Fibroblast of pulmonary artery (primary cell): ENCODE measurements around the gene FHIT.

Experiments used
- DNase-seq: peaks from one replicate; pipeline ENCODE4 v3.0.0-alpha.2; 2010; ENCODE audit warnings: low read depth
- H3K4me3 ChIP-seq: replicated peaks from 2 replicates; pipeline ENCODE4 v1.5.1; 2011; ENCODE audit warnings: low read depth, mild to moderate bottlenecking, control low read depth, low read length, moderate library complexity
- TF ChIP-seq, protein P1 (sequence below): IDR thresholded peaks from 2 replicates; pipeline ENCODE4 v1.5.1; 2011; ENCODE audit warnings: mild to moderate bottlenecking, control low read depth, low read length, inconsistent platforms; ENCODE audit errors: missing control alignments

The FHIT gene

DNA sequence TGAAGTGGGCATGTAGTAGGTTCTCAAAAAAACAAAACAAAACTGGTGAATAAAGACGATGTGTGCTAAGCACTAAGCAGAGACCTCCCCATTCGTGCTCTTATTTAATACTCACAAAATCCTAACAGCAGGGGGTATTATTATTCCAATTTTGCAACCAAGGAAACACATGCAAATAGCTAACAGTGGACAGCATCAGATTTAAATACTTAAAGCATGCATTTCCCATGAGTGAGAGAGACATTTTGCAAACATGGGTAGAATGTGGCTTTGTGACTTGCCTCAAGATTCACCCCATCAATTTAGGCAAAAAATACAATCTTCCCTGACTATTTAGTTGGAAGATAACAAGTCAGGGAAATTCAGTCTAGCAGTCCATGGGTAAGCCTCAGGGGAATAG is 1255.2 kb downstream of the FHIT start:
- TF ChIP-seq, protein P1, sequence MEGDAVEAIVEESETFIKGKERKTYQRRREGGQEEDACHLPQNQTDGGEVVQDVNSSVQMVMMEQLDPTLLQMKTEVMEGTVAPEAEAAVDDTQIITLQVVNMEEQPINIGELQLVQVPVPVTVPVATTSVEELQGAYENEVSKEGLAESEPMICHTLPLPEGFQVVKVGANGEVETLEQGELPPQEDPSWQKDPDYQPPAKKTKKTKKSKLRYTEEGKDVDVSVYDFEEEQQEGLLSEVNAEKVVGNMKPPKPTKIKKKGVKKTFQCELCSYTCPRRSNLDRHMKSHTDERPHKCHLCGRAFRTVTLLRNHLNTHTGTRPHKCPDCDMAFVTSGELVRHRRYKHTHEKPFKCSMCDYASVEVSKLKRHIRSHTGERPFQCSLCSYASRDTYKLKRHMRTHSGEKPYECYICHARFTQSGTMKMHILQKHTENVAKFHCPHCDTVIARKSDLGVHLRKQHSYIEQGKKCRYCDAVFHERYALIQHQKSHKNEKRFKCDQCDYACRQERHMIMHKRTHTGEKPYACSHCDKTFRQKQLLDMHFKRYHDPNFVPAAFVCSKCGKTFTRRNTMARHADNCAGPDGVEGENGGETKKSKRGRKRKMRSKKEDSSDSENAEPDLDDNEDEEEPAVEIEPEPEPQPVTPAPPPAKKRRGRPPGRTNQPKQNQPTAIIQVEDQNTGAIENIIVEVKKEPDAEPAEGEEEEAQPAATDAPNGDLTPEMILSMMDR, result no peak
- no peak for DNase-seq
- no peak overlapping the region for H3K4me3 ChIP-seq

DNA sequence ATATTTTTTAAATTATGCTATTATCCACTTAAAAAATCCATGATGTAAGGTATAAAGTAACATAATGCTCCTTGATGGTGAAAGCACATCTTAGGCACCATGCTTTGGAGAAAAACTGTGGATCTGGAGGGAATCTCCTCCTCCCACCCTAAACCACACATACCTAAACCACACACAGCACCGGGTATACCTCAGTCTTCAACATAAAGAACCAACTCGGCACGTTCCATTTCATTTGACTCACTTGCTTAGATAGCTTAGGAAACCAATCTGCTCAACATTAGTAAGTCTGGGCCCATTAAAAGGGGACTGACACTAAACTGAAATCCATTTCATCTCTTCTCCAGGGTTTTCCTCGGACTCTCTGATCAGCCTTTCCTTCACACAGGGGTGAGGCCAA is 1255.7 kb downstream of the FHIT start:
- no peak for DNase-seq
- no peak overlapping the region for H3K4me3 ChIP-seq
- TF ChIP-seq, protein P1, result no peak

DNA sequence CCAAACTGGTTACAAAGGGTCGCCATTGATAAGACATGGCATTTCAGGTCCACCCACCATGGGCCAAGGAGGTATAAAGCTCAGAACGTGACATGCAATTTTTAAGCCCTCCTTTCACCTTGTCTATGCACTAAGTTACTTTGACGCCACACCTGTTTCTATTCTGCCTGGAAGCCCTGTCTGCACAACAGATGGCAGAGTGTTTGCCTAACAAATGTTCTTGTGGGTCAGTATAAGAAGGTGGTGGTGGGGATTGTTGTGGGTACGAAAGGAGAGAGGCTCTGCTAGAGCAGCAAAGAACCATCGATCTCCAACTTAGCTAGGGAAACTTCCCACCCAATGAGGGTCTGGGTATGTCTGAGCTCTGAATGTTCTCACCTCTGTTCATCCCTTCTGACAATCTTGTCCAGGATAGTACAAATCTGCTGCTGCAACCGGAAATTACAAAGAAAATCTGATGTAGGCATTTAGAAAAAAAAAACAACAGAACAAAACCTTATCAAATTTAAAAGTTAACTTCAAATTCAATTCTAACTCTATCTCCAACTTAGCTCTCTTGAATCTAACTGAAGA is 1256.4 kb downstream of the FHIT start:
- DNase-seq, result no peak
- H3K4me3 ChIP-seq, result no peak overlapping the region
- TF ChIP-seq, protein P1, result no peak

DNA sequence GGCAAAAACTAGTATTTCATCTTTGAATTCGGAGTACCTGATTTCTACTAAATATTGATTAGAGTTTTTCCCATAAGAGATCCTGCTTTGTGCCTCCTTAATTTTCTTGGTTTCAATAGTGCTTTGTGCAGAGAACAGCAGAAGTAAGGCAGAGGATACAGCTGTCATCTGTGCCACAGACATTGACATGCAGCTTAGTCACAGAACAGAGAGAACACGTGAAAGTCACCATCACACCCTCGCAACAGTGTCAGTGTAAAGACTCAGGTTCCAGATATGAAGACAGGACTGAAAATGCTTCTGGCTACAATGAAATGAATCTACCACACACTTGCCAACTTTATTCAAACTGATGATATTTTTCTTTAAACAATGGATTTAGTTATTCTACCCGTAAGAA is 1258.7 kb downstream of the FHIT start:
- TF ChIP-seq, protein P1, result no peak
- no peak overlapping the region for H3K4me3 ChIP-seq
- no peak for DNase-seq

DNA sequence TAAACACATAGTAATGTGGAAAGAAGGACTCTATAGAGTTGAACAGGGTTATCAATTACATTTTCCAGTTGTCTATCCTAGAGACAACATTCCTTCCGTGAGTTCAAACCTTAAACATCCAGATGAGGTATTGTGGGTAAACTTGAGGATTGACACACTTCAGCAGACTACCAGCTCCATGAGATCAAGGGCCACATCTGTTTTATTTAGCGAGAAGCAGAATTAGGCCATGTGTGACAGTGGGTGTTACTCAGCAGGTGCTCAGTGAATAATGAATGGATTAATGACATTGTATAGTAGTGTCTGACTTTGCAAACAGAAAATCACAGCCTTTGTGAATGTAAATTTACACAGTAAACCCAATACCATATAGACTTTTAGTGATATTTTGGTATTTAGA is 1260.3 kb downstream of the FHIT start:
- H3K4me3 ChIP-seq, result no peak overlapping the region
- TF ChIP-seq, protein P1, result no peak
- DNase-seq, result no peak

DNA sequence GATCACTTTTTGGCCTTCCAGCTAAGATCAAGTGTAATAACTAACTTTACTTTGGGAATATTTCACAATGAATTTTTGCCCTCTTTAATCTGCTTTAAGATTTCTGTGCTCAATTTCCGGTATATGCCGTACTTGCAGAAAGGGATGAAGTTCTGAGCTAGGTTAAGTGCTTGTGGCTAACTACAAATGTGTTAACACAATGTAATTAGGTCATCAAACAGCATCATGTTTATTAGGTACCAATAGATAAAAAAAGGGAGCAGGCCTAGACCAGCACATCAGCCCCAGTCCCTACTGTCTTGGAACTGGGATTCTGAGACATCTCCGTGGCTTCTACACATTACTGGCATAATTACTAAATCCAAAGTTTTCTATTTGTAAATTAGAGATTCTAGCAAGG is 1268.7 kb downstream of the FHIT start:
- no peak for DNase-seq
- TF ChIP-seq, protein P1, result no peak
- H3K4me3 ChIP-seq, result no peak overlapping the region

DNA sequence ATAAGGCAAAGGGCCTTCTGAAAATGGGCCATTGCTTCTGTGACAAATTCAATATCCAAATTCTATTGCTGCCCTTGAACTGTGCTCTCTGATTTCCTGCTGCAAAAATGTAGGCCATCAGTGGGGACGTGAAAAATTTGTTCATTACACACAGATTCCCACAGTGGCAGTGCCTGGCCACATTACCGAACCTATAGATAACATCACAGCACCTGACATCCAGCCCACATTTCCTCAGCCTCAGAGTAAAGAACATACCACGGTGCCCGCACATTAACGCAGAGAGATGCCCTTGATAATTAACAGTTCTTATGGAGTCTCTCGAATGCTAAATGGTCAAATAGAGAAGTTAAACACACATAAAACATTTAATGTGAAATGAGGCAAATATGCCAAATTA is 1269.9 kb downstream of the FHIT start:
- no peak for DNase-seq
- H3K4me3 ChIP-seq, result no peak overlapping the region
- TF ChIP-seq, protein P1, result no peak
